SKM-1 (cell line): Measurements from ENCODE around the gene PDC.
"Not testable (repeated sequence)": the region's sequence is repeated elsewhere in the genome, so short reads cannot be mapped to it uniquely, and the experiment has no call there.

Experiments used
- DNase-seq: peaks from one replicate; lab custom pipeline; 2025; ENCODE audit not compliant: unreplicated experiment; lab: John Stamatoyannopoulos, UW

PDC gene

GRCh38 chr1:186403632-186404031, 57.3 kb downstream of the PDC start:
- no peak for DNase-seq

GRCh38 chr1:186401446-186401845, 59.5 kb downstream of the PDC start:
- not testable (repeated sequence) for DNase-seq
